Occipital lobe (tissue), 2 donors: ENCODE measurements around the gene DBNDD2. TPM values are rescaled to one million over a fixed set of nuclear protein-coding genes. Genes with fewer than 3 reads are reported as not detected.

Source experiments
- DNase-seq: peaks from one replicate; lab custom pipeline; 2025; lab: John Stamatoyannopoulos, UW
- total RNA-seq: library from RNA; depleted of rRNA; stranded (reverse); fragments of >200 nt; gene quantifications from one replicate; pipeline ENCODE4 v1.2.3, GENCODE V29; 2014

DBNDD2 gene
- 5.9 TPM for total RNA-seq

GRCh38 chr20:45407783-45408645 is at the start of gene DBNDD2:
Gene DBNDD2, plus strand, starts transcription at chr20:45408289. Its CDS starts 179 bp downstream, at chr20:45408468.
- DNase-seq = peak; percentile 84

GRCh38 chr20:45359069-45359405 is 49.1 kb upstream of the DBNDD2 start:
- no peak for DNase-seq

GRCh38 chr20:45359406-45360148 is 48.5 kb upstream of the DBNDD2 start:
- DNase-seq = no peak

GRCh38 chr20:45361793-45362192 is 46.3 kb upstream of the DBNDD2 start:
- no peak for DNase-seq

GRCh38 chr20:45362804-45363610 is 45.1 kb upstream of the DBNDD2 start, which contains the start of gene SYS1:
Gene SYS1, plus strand, starts transcription at chr20:45363156. Its CDS starts 376 bp downstream, at chr20:45363532.
- peak; percentile 96 for DNase-seq

GRCh38 chr20:45363611-45364492 is 44.2 kb upstream of the DBNDD2 start:
- no peak for DNase-seq

- no peak for DNase-seq
Measured at GRCh38 chr20:45365444-45365970, 42.6 kb upstream of the DBNDD2 start.

GRCh38 chr20:45366192-45366591 is 41.9 kb upstream of the DBNDD2 start:
- no peak for DNase-seq

GRCh38 chr20:45366631-45367030 is 41.5 kb upstream of the DBNDD2 start:
- DNase-seq = no peak

- no peak for DNase-seq
Measured at GRCh38 chr20:45367126-45367525, 41.0 kb upstream of the DBNDD2 start.

- no peak for DNase-seq
Measured at GRCh38 chr20:45368221-45368980, 39.7 kb upstream of the DBNDD2 start.

- no peak for DNase-seq
Measured at GRCh38 chr20:45370571-45371160, 37.4 kb upstream of the DBNDD2 start.

GRCh38 chr20:45372241-45372640 is 35.8 kb upstream of the DBNDD2 start:
- no peak for DNase-seq

GRCh38 chr20:45372646-45373352 is 35.3 kb upstream of the DBNDD2 start:
- DNase-seq = peak; percentile 43

- DNase-seq = peak; percentile 74
Measured at GRCh38 chr20:45373353-45374100, 34.6 kb upstream of the DBNDD2 start.

- DNase-seq = no peak
Measured at GRCh38 chr20:45374101-45374467, 34.0 kb upstream of the DBNDD2 start.

- DNase-seq = no peak
Measured at GRCh38 chr20:45374966-45375365, 33.1 kb upstream of the DBNDD2 start.

- no peak for DNase-seq
Measured at GRCh38 chr20:45377269-45377668, 30.8 kb upstream of the DBNDD2 start.
